A673 (cell line): ENCODE measurements around the gene SMAD3.

Experiments
- EZH2 ChIP-seq: fragments of 200-600 bp; sonication (generic); IDR thresholded peaks from 2 replicates; pipeline ENCODE4 v1.6.1; 2017; ENCODE audit warnings: borderline replicate concordance, low read depth, mild to moderate bottlenecking, mixed read lengths, antibody characterized with exemption, low read length; ENCODE audit not compliant: poor library complexity, severe bottlenecking
- TF ChIP-seq, protein P1 (sequence below): fragments of 300-800, 200-600 bp; sonication (generic); conservative IDR thresholded peaks from 2 replicates; pipeline ENCODE4 v1.5.1; 2017; ENCODE audit warnings: low read depth, mild to moderate bottlenecking, antibody characterized with exemption, low read length, moderate library complexity, mixed read lengths

DNA sequence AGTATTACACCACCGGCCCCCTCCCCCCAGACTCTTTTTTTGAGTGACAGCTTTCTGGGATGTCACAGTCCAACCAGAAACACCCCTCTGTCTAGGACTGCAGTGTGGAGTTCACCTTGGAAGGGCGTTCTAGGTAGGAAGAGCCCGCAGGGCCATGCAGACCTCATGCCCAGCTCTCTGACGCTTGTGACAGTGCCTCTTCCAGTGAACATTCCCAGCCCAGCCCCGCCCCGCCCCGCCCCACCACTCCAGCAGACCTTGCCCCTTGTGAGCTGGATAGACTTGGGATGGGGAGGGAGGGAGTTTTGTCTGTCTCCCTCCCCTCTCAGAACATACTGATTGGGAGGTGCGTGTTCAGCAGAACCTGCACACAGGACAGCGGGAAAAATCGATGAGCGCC, 125.4 kb downstream of the SMAD3 start:
- no peak for TF ChIP-seq EZH2
- TF ChIP-seq, protein P1, sequence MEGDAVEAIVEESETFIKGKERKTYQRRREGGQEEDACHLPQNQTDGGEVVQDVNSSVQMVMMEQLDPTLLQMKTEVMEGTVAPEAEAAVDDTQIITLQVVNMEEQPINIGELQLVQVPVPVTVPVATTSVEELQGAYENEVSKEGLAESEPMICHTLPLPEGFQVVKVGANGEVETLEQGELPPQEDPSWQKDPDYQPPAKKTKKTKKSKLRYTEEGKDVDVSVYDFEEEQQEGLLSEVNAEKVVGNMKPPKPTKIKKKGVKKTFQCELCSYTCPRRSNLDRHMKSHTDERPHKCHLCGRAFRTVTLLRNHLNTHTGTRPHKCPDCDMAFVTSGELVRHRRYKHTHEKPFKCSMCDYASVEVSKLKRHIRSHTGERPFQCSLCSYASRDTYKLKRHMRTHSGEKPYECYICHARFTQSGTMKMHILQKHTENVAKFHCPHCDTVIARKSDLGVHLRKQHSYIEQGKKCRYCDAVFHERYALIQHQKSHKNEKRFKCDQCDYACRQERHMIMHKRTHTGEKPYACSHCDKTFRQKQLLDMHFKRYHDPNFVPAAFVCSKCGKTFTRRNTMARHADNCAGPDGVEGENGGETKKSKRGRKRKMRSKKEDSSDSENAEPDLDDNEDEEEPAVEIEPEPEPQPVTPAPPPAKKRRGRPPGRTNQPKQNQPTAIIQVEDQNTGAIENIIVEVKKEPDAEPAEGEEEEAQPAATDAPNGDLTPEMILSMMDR: no peak
